ENCODE data around the gene CACNG3.
"Not testable (repeated sequence)": the region's sequence is repeated elsewhere in the genome, so short reads cannot be mapped to it uniquely, and the experiment has no call there.

The CACNG3 gene

DNA sequence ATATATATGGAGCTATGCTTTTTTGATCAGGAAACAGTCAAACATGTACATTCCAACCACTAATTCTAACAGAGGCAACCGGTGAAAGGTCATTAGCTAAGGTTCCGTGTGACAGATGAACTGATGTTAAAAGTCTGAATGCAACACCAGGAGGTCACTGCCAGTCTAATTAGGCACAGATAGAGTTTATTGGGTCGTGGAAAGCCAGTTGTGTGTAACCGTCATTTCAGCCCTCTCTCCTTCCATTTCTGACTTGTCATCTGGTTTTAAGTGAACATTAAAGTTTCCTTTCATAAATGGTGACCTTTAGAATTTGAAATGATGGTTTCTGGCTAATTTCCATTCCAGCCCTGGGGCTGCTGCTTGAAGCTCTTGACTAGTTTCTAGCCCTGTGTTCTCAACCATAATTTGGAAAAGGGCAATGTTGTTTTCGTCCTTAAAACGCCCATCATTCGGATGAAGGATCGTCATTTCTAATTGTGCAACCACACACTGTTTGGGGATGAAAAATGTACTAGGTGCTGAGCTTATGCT, 23.9 kb downstream of the CACNG3 start:
- DNase-seq (ENCODE audit: low read depth), result no peak

DNA sequence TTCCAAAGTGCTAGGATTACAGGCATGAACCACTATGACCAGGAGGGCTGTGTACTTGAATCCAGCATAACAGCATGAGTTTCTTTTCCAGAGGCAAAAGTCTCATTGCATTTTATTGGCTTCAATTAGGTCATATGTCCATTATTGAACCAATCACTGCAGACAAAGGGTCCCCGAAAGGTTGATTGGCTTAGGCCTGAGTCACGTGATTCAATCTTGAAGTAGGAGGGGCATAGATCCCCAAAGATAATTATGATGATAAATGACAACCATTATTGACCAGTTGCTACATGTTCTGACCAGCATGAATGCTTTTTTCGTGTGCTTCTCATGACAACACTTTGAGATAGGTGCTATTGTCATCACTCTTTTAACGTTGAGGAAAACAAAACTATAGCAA, 25.3 kb downstream of the CACNG3 start:
- DNase-seq (ENCODE audit: low read depth), result no peak

DNA sequence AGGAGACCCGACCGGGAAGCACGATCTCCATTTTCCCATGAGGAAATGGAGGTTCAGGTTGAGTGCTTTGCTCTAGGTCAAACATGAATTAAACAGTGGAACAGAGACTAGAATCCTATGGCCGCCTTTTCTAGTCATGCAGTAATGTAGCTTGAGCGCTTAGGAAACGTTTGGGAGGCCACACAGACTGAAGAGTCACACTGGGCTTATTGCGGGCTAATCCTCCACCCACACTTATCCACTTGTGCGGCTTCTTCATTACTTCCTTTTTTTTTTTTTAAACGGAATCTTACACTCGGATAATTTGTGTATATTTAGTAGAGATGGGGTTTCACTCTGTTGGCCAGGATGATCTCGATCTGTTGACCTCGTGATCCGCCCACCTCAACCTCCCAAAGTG, 26.0 kb downstream of the CACNG3 start:
- no peak for DNase-seq (ENCODE audit: low read depth)

DNA sequence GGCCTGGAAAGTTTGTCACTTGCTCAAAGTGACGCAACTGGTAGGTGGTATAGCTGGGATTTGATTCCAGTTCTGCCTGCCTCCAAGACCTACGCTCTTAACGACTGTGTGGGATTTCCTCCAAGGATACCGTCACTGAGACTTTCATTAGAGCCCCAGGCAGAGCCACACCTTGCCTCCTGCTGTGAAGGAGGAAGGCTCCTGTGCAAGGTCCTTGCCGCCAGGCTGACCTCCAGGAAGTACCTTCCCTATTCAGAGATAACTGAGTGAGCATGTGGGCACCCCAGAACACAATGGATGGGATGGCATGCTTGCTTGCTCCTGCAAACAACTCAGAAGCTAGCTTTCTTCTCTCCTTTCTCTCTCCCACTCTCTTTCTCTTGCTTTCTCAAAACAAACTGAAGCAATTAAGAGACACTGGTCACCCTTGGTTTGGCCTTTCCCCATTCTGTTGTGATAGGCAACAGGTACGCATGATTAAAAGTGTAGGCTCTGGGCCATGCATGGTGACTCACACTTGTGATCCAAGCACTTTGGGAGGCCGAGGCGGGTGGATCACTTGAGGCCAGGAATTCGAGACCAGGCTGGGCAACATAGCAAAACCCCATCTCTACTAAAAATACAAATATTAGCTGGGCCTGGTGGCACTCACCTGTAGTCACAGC, 30.7 kb downstream of the CACNG3 start:
- no peak for DNase-seq (ENCODE audit: low read depth)

DNA sequence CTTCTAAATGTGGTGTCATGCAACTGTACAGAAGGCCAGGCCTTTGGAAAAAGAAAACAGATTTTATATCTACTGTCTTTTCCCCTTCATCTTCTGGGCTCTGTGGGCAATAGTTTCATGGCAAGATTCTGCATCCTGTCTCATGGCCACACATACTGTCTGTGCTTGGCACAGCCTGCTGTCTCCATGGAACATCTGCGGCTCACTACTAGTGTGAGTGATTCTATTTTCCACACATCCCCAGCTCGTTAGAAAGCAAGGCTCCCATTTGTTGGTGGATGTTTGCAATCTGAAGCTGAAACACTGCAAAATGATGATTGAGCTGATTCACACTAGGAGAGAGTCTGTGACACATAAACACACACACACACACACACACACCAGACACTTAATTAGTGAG, 32.4 kb downstream of the CACNG3 start:
- DNase-seq (ENCODE audit: low read depth), result no peak

DNA sequence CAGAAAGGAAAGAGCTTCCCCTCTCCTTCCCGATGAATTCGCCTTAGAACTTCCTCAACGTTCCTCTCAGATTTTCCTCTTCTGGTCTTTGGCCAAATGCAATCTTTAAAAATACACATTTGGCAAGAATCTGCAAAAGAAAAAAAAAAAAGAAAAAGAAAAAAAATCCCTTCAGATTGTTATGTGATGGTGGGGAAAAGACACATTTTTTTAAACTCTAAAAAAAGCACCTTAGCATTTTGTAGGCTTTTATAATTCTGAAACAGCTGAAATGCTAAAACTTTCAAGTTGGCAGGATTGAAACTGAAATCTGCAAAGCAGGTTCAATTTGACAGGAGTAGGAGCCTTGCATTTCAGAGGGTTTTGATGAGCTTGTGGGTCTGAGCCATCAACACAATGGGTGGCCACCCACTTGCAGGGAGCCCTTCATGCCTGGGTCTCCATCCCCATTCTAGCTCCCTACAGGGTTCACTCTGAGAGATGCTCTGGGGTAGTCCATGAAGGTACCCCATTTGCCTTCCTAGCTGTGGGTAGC, 33.1 kb downstream of the CACNG3 start:
- no peak for DNase-seq (ENCODE audit: low read depth)

DNA sequence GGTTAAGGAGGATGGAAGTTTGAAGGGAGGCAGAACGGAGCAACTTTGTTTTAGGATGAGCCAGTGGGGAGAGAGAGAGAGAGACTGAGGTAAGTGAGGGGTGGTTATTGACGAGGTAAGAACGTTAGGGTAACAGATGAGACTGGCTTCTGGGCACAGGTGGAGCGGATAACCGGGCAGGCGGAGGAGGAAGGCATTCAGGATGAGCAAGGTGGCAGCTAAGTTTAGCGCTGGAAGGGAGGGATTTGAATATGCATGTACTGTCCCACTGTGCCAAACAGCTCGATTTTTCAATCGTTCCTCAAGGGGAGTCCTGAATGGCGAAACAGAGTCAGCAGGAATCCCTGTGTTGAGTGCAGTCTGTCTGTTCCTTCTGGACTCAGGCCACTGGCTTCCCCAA, 35.8 kb downstream of the CACNG3 start:
- DNase-seq (ENCODE audit: low read depth), result no peak

DNA sequence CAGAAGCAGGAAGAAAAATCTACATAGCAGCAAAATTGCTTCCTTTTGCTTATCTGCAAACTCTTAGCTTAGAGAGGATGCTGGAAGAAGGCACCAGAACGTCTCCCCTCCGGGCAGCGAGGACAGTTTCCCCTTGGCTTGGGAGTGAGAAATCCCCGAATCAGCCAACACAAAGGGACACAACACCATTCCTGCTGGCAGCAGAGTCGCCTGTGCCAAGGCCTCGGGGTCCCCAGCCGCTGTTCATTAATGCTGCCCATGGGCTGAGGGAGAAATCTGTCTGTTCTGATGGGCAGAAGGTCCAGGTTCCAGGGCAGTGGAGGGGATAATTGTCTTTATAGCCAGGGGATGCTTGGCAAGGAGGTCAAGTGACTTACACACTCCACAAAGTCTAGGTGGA, 38.0 kb downstream of the CACNG3 start:
- no peak for DNase-seq (ENCODE audit: low read depth)

DNA sequence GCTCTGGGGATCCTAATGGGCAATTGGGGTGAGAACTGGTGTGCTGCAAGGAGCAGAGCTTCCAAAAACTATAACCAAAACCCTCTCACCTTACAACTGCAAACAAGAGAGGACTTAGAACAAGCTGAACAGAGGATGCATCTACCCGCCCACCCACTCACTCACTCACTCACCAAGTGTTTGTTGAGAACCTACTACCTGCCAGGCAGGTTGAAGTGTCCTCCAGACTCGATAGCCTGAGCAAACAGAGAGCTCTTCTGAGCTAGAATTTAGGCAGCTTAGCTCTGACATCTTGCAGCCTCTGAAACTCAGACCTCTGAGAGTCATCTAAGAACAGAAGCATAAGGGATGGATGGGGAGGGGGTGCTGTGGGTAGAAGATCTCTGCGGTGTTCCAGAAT, 41.2 kb downstream of the CACNG3 start:
- no peak for DNase-seq (ENCODE audit: low read depth)

DNA sequence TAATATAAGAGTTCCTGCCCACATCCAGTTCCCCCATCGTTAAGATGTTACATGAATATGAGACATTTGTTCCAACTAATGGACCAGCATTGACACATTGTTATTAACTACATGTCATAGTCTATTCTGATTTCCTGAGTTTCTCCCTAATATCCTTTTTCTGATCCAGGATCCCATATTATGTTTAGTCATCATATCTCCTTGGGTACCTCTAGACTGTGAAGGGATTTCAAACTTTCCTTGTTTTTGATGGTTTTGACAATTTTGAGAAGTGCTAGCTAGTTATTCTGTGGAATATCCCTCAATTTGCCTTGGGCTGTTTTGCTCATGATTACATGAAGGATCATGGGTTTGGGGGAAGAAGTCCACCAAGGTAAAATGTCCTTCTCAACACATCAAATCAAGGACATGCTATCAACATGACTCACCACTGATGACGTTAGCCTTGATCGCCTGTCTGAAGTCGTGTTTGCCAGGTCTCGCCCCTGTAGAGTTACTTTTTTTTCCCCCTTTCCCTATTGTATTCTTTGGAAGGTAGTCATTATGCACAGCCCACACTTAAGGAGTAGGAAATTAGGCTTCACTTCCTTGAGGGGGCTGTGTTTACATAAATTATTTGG, 42.5 kb downstream of the CACNG3 start:
- DNase-seq (ENCODE audit: low read depth), result no peak

DNA sequence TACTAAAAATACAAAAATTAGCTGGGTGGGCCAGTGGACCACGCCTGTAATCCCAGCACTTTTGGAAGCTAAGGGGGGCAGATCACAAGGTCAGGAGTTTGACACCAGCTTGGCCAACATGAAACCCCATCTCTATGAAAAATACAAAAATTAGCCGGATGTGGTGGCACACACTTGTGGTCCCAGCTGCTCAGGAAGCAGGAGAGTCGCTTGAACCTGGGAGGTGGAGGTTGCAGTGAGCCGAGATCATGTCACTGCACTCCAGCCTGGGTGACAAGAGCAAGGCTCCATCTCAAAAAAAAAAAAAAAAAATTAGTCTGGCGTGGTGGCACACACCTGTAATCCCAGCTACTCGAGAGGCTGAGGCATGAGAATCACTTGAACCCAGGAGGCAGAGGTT, 44.6 kb downstream of the CACNG3 start:
- not testable (repeated sequence) for DNase-seq (ENCODE audit: low read depth)

DNA sequence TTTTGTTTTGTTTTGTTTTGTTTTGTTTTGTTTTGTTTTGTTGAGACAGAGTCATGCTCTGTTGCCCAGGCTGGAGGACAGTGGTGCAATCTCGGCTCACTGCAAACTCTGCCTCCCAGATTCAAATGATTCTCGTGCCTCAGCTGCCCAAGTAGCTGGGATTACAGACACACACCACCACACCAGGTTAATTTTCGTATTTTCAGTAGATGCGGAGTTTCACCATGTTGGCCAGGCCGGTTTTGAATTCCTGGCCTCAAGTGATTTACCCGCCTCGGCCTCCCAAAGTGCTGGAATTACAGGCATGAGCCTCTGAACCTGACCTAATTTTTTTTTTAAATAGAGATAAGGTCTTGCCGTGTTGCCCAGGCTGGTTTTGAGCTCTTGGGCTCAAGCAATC, 46.5 kb downstream of the CACNG3 start:
- DNase-seq (ENCODE audit: low read depth), result no peak

DNA sequence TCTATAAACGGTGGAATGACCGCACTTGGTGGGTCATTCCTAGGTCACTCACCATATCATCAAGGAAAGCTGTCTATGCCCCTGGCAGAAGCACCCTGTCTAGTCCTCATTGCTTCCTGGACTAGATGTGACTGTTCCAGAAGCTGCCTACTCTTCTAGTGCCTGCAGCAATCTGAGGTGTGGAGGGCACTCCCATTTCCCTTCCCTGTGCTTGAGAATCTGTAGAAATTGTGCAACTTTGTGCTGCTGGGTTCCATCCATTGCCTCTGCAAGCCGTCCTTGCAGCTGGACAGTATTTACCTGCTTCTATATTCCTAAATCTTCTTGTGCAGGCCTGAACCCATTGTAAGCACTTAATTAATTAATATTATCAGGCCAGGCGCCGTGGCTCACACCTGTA, 52.1 kb downstream of the CACNG3 start:
- DNase-seq (ENCODE audit: low read depth), result no peak

DNA sequence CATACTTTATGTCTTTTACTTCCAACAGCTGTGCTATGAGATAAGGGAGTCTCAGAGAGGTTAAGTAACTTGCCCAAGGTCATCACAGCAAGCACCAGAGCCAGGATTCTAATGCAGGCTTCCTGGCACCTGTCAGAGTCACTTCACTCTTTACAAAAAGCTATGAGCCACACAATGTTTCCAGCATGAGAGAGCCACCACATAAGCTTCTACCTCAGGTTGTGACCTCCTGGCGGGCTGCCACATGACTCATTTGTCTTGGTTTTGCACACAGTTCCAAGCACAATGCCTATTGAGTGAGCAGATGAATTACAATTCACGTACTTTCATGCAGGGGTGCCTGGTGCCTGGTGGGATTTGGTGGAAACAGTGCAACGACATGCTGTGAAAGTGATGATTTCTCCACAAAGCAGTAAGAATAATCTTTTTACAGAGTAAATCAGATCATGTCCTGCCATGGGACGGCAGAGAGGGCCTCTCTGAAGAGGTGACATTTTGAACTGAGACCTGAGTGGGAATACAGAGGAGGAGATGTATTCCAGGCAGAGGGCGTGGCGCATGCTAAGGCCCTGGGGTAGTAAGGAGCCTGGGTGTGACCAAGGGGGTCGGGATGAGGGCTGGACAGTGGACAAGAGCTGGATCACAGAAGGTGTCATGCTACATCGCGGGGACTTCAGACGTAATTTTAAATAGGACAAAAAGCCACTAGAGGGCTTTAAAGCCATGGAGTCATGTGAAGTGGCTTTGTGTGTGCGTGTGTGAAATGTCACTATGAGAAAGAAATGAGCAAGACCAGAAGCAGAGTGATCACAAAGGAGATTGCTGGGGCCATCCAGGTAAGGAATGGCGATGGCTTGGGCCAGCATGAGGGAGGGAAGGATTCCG, 53.4 kb downstream of the CACNG3 start:
- DNase-seq (ENCODE audit: low read depth), result peak; percentile 7

DNA sequence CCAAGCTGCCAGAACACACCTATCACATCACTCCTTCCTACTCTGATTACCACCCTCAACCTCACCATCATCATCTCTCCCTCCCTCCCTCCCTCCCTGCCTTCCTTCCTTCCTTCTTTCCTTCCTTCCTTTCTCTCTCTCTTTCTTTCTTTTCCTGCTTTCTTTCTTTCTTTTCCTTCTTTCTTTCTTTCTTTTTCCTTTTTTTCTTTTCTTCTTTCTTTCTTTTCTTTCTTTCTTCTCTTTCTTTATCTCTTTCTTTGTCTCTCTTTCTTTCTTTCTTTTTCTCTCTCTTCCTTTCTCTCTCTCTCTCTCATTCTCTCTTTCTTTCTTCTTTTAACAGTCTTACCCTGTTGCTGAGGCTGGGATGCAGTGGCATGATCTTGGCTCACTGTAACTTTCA, 59.2 kb downstream of the CACNG3 start:
- DNase-seq (ENCODE audit: low read depth), result no peak

DNA sequence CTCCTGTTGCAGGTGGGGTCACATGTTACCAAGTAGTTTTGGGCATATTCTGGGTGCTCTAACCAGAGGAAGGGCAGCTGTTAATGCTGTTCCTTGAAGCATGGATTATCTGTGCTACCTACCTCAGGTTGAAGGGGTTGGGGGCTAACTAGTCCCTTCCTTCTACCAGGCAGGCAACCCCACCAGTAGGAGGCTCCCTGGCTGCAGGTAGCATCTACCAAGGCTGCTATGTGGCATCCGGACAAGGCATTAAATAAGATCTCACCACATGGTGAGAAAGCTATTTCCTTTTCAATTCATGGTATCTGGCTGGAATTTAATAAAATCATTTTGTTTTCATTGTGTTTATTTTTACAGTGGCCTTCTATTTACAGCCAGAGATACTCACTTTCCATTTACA, 62.5 kb downstream of the CACNG3 start:
- no peak for DNase-seq (ENCODE audit: low read depth)

DNA sequence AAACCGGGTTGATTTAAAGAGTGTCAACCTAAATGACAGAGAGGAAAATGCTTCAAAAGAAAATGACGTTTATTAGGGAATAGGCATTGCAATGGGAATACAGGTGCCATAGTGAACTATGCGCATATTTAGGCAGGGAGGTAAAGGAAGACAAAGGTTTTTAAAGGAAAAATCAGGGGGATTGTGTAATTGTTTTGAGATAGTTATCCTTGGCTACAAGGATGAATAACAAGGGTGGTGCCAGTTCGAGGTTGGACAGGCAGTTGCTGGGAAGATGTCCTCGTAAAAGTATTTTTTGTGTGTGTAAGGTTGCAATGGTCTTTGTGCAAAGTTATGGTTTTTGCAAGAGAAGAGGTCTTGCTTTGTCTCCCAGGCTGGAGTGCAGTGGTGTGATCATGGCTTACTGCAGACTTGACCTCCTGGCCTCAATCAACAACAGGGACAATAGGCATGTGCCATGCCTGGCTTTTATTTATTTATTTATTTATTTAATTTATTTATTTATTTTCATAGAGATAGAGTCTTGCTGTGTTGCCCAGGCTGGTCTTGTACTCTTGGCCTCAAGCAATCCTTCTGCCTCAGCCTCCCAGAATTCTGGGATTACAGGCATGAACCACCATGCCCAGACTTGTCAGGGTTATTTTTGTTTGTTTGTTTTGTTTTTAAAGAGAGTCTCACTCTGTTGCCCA, 63.1 kb downstream of the CACNG3 start:
- DNase-seq (ENCODE audit: low read depth), result no peak

DNA sequence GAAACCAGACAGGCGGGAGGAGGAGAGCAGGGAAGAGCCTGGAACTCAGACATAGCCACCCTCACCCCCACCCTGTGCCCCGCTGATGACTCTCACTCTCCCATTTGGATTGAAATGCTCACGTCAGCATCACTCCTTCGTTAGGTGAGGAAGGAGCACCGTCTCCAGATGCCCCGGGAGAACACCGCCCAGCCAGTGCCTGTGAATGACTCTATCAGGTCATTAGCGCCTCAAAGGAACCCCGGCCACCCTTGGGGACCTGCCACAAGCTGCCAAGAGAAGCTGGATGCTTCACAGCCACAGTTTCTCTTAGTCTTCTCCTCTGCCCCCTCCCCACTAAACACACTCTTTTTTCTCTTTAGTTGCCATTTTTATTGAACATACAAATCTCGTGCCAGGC, 66.0 kb downstream of the CACNG3 start:
- no peak for DNase-seq (ENCODE audit: low read depth)

DNA sequence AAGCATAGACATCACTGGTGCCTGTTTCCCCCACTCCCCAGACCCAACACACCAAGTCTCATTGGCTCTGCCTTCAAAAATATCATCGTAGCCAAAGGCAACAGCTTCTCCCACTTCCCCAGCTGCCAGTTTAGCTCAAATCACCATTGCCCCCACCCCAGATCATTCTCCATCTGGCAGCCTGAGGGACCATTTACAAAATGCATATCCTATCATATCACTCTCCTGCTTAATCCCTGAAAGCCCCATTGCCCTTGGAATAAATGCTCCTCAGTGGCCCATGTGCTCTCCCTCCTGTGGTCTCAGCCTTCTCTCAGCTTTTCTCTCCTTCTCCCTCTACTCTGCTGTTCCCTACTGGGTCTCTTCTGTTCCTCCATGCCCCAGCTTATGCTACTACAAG, 68.3 kb downstream of the CACNG3 start:
- no peak for DNase-seq (ENCODE audit: low read depth)

DNA sequence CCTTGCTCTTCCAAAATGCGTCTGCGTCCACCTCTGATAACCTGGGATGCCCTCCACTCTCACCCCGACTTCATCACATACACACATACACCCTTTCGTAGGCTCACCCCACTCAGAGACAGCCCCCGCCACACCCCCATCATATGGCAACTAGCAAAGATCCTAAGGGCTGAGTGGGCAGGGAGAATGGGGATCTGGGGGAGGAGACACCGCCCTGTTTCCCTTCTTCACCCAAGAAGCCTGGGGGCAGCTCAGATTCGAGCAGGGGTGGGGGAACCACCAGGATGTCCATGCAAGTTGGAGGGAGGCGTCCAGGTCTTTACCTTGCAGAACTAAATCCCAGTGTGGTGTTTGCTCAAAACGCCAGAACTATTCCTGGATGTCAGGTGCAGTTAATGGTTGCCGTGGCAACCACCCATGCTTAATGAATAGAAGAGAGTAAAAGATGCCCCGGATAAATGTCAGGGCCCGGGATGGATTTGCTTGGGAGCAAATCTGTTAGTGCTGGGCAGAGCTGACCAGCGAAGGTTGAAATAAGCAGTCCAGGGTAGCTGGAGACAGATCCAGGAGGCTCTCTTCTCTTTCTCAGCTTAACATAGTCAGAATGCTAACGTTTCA, 72.8 kb downstream of the CACNG3 start:
- DNase-seq (ENCODE audit: low read depth), result no peak

DNA sequence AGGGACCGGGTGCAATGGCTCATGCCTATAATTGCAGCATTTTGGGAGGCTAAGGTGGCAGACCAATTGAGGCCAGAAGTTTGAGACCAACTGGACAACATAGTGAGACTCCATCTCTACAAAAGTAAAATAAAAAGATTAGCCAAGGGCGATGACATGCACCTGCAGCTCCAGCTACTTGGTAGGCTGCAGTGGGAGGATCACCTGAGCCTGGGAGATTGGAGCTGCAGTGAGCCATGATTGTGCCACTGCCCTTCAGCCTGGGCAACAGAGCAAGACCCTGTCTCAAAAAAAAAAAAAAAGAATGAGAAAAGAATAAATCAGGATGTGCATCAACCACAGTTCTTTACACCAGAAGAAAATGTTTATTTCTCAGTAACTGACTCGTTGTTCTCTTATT, 76.0 kb downstream of the CACNG3 start:
- no peak for DNase-seq (ENCODE audit: low read depth)

All from HS-27A (cell line).